Measurements from ENCODE around the gene WNK2. TPM values are rescaled to one million over a fixed set of nuclear protein-coding genes. Genes with fewer than 3 reads are reported as not detected.
A peak's percentile ranks its signal among the peaks of the same experiment; 100 is the strongest.

WNK2 gene
- total RNA-seq = 9.7 and 17.1 TPM in 2 replicates

DNA sequence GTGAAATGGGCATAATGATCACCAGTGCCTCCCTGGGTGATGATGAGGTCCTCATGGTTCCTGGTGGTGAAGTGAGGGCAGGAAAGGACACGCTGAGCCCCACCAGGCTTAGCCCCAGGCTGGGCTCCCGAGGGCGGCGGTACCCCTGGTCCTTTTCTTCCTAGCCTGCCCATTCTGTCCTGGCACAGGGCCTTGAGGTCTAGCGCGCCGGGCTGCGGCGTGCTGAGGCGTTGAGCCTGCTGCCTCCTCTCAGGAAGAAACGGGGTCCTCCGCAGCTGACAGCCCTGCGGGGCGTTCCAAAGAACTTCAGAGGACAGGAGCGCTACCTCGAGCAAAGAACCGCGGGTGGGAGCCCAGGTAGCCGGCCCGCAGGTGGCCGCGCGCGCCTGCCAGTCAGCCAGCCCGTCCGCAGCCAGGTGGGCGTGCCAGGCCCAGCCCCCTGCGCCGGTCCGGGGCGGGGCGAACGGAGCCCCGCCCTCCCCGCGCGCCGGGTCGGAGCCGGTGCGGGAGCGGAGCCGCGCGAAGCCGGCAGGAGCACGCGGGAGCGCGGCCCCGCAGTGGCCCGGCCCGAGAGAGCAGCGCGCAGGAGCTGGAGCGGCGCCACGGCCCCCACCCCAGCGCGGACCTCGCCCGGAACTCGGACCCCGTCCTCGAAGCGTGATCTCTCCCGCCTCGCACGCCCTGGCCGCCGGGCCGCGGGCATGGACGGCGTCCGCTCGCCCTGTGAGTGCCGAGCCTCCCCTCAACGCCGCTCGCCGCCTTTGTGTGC is at the start of gene WNK2:
Gene WNK2 (plus strand): TSS at position 477 of the 769 bp plus-strand sequence. CDS start 791 bp downstream, outside the sequence.
- Histone ChIP-seq H3K27me3 (ENCODE audit: control insufficient read depth, insufficient read depth, low read length) (peaks cover 61% of the 10 kb centered on the region), H3K4me3 (ENCODE audit: low read depth, low read length) (peak within 1 kb of the TSS; percentile 28), H3K36me3 (ENCODE audit: control insufficient read depth, insufficient read depth, low read length) (no peaks in the 10 kb centered on the region)
- DNase-seq (ENCODE audit: low read depth) = no peak
- TF ChIP-seq CTCF (IDR thresholded peaks at IDR 0.05; ENCODE audit: insufficient read depth, low read length, poor library complexity, severe bottlenecking) = no peak

DNA sequence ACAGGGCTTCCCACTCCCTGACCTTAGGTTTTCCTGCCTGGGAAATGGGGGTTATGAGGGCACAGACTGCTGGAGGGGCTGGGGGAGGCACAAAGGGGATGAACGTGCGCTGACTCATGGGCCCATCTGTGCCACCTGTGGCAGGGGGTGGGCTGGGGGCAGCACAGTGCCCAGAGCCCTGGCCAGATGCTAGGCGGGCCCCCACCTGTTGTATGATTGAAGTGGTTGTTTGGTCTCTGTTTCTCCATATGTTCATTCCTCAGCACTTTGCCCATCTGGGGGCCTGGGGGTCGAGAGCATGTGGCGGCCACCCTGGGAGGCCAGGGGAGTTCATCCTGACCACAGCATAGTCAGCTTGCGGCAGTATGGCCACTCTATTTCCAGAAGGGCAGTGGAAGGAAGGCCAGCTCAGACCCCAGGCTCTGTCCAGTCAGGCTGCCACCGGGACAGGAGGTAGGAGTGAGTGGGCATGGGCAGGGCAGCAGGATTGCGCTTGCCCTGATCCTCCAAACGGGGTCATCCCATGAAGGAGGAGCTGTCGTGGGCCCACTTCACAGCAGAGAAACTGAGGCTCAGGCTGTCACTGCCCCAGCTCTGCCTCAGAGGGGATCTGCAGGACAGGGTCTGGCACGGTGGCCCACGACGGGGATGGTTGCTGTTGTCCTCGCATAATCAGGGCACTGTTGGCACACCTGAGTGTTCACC is 49.0 kb upstream of the WNK2 start:
- Histone ChIP-seq H3K27me3 (ENCODE audit: control insufficient read depth, insufficient read depth, low read length) (no peaks in the 10 kb centered on the region), H3K36me3 (ENCODE audit: control insufficient read depth, insufficient read depth, low read length) (no peaks in the 10 kb centered on the region), H3K4me3 (ENCODE audit: low read depth, low read length) (peak overlapping the region; percentile 78)
- DNase-seq (ENCODE audit: low read depth) = no peak
- TF ChIP-seq CTCF (IDR thresholded peaks at IDR 0.05; ENCODE audit: insufficient read depth, low read length, poor library complexity, severe bottlenecking) = no peak

GRCh38 chr9:93136011-93136440 is 47.9 kb upstream of the WNK2 start:
- no peak for DNase-seq (ENCODE audit: low read depth)
- Histone ChIP-seq H3K36me3 (ENCODE audit: control insufficient read depth, insufficient read depth, low read length) (no peaks in the 10 kb centered on the region), H3K4me3 (ENCODE audit: low read depth, low read length) (no peak overlapping the region), H3K27me3 (ENCODE audit: control insufficient read depth, insufficient read depth, low read length) (no peaks in the 10 kb centered on the region)
- no peak for TF ChIP-seq CTCF (IDR thresholded peaks at IDR 0.05; ENCODE audit: insufficient read depth, low read length, poor library complexity, severe bottlenecking)

DNA sequence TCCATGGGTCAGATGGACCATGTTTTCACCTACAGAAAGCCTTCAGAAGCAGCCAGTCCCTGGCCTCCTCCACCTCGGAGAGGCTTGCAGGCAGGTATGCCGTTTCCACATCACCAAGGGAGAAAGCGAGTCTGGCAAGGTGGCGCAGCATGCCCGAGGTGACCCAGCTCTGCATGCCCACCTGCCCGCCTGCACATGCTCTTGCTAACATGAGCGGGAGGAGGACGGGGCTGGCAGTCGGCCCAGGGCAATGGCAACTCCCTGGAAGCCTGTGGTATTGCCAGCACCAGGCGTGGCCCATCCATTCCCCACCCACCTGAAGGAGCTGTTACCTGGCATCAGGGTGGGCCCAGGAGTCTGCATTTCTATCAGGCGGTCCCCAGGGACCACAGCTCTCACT is 46.6 kb upstream of the WNK2 start:
- Histone ChIP-seq H3K4me3 (ENCODE audit: low read depth, low read length) (no peak overlapping the region), H3K27me3 (ENCODE audit: control insufficient read depth, insufficient read depth, low read length) (no peaks in the 10 kb centered on the region), H3K36me3 (ENCODE audit: control insufficient read depth, insufficient read depth, low read length) (no peaks in the 10 kb centered on the region)
- no peak for TF ChIP-seq CTCF (IDR thresholded peaks at IDR 0.05; ENCODE audit: insufficient read depth, low read length, poor library complexity, severe bottlenecking)
- no peak for DNase-seq (ENCODE audit: low read depth)

GRCh38 chr9:93138171-93138764 is 45.7 kb upstream of the WNK2 start:
- no peak for DNase-seq (ENCODE audit: low read depth)
- Histone ChIP-seq H3K36me3 (ENCODE audit: control insufficient read depth, insufficient read depth, low read length) (no peaks in the 10 kb centered on the region), H3K4me3 (ENCODE audit: low read depth, low read length) (no peak overlapping the region), H3K27me3 (ENCODE audit: control insufficient read depth, insufficient read depth, low read length) (no peaks in the 10 kb centered on the region)
- no peak for TF ChIP-seq CTCF (IDR thresholded peaks at IDR 0.05; ENCODE audit: insufficient read depth, low read length, poor library complexity, severe bottlenecking)
